ENCODE data around the gene IGF1.
A peak's percentile ranks its signal among the peaks of the same experiment; 100 is the strongest.

IGF1 gene

GRCh38 chr12:102410511-102410910 lies 69.9 kb downstream of the IGF1 start:
- Mint-ChIP-seq H3K27ac (no peak overlapping the region), H3K9me3 (ENCODE audit: low read depth) (no peaks in the 10 kb centered on the region), H3K4me3 (no peak overlapping the region), H3K27me3 (peaks cover 4% of the 10 kb centered on the region), H3K36me3 (no peaks in the 10 kb centered on the region), H3K4me1 (ENCODE audit: low read depth) (no peaks in the 10 kb centered on the region)

- no peaks in the 10 kb centered on the region for H3K9me3 Mint-ChIP-seq (ENCODE audit: low read depth)
- no peaks in the 10 kb centered on the region for H3K36me3 Mint-ChIP-seq
- no peaks in the 10 kb centered on the region for H3K4me1 Mint-ChIP-seq (ENCODE audit: low read depth)
- no peak overlapping the region for H3K4me3 Mint-ChIP-seq
- no peak overlapping the region for H3K27ac Mint-ChIP-seq
- peaks cover 4% of the 10 kb centered on the region for H3K27me3 Mint-ChIP-seq
These were observed 71.7 kb downstream of the IGF1 start for GRCh38 chr12:102408487-102409297.

DNA sequence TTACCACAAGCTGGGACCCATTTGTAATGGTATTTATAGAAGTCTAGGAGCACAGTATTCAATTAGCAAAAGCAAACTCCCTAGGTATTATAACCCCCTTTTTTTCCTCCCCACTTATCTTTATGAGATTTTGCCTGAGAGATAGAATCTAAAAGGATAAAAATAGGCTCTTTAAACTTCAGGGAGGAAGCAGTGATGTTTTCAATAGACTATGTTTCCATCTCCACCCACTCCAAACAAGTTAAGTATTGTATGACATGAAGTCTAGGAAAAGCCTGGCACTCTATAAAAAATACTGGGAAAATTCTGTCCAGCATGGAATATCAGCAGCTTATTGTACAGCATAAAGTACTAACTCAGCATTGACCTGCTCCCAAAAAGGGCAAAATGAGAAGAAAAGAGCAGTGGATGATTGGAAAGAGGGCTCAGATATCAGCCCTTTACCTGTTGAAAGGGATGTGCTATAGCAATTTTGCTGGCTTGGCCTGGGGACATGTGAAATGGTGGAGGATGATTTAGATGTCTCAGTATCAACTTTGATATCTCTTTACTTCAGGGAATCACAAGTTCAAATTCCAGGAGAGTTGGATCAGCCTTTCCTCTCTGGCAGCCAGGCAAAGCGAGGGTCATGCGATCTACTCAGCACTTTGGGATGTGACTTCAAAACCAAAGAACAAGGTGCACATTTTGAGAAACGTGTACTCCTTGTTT lies 72.4 kb downstream of the IGF1 start:
- Mint-ChIP-seq H3K36me3 (no peaks in the 10 kb centered on the region), H3K27ac (no peak overlapping the region), H3K4me3 (no peak overlapping the region), H3K4me1 (ENCODE audit: low read depth) (no peaks in the 10 kb centered on the region), H3K9me3 (ENCODE audit: low read depth) (no peaks in the 10 kb centered on the region), H3K27me3 (peaks cover 2% of the 10 kb centered on the region)

DNA sequence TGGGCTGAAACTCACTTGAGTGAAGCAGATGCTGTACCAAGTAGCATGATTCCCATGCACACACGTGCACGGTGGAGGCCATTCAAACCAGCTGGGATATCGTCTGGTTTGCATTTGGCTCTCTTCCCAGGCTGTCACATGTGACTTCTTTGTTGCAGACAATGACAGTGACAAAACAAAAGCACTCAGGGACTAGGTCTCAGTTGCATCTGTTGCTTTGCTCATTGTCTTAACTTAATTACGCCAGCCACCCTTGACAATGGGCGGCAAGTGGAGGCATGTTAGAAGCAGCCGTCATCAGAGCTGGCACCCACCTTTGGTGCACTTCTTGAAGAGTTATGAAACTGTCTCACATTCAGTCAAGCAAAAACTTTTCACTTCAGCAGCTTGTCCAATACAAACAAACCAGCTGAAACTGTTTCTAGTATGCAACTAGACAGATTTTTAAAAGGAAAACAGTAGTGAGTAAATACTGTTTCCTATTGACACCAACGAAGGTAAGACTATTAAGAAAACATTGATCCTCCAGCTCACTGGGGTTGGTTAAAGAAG lies 74.3 kb downstream of the IGF1 start:
- Mint-ChIP-seq H3K27ac (no peak overlapping the region), H3K27me3 (peaks cover 3% of the 10 kb centered on the region), H3K36me3 (no peaks in the 10 kb centered on the region), H3K4me1 (ENCODE audit: low read depth) (no peaks in the 10 kb centered on the region), H3K9me3 (ENCODE audit: low read depth) (no peaks in the 10 kb centered on the region), H3K4me3 (no peak overlapping the region)

- no peak overlapping the region for H3K4me3 Mint-ChIP-seq
- H3K27ac Mint-ChIP-seq, result no peak overlapping the region
- no peaks in the 10 kb centered on the region for H3K9me3 Mint-ChIP-seq (ENCODE audit: low read depth)
- peaks cover 5% of the 10 kb centered on the region for H3K27me3 Mint-ChIP-seq
- H3K4me1 Mint-ChIP-seq (ENCODE audit: low read depth), result no peaks in the 10 kb centered on the region
- no peaks in the 10 kb centered on the region for H3K36me3 Mint-ChIP-seq
These were observed 79.3 kb downstream of the IGF1 start for GRCh38 chr12:102401087-102401486.

DNA sequence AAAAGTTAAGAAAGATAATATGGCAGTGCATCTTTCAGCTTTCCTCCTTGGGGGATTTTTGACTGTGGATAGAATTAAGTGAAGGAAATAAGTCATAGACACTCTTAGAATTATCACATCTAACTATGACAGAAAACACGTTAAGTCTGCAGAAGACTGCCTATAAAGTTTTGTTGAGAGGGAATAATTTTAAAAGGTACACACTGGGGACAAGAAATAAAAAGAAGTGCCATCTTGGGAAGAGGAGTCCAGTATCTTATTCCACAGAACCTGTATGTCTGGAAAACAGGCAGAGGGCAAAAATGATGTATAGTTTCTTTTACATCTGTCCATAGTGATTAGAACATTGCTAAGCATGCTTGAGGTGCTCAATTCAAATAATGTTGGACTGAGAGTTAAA lies 80.7 kb downstream of the IGF1 start:
- H3K36me3 Mint-ChIP-seq, result no peaks in the 10 kb centered on the region
- no peak overlapping the region for H3K27ac Mint-ChIP-seq
- H3K27me3 Mint-ChIP-seq, result peaks cover 5% of the 10 kb centered on the region
- H3K9me3 Mint-ChIP-seq (ENCODE audit: low read depth), result no peaks in the 10 kb centered on the region
- no peaks in the 10 kb centered on the region for H3K4me1 Mint-ChIP-seq (ENCODE audit: low read depth)
- H3K4me3 Mint-ChIP-seq, result no peak overlapping the region

DNA sequence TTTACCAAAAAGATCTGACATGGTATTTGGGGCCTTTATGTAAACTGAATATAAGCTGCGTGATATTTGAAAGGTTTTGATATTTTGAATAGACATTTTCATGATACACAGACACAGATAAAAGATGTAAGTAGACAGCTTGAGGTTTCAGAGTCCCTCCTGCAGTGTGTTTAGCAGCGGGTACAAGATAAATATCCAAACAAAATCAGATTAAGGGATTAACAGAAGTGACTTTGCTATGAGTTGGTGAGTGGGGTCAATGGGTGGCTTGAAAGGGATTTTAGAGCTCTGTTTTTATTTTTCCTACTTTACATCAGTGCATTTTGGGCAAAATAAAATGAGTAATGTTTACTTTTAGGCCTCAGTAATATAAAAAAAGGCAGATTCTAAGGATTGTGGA lies 84.1 kb downstream of the IGF1 start:
- H3K4me3 Mint-ChIP-seq, result no peak overlapping the region
- H3K27me3 Mint-ChIP-seq, result peaks cover 2% of the 10 kb centered on the region
- H3K36me3 Mint-ChIP-seq, result no peaks in the 10 kb centered on the region
- no peaks in the 10 kb centered on the region for H3K4me1 Mint-ChIP-seq (ENCODE audit: low read depth)
- H3K27ac Mint-ChIP-seq, result no peak overlapping the region
- H3K9me3 Mint-ChIP-seq (ENCODE audit: low read depth), result no peaks in the 10 kb centered on the region

- Mint-ChIP-seq H3K27ac (no peak overlapping the region), H3K4me1 (ENCODE audit: low read depth) (no peaks in the 10 kb centered on the region), H3K9me3 (ENCODE audit: low read depth) (no peaks in the 10 kb centered on the region), H3K27me3 (no peaks in the 10 kb centered on the region), H3K36me3 (no peaks in the 10 kb centered on the region), H3K4me3 (no peak overlapping the region)
These were observed 86.2 kb downstream of the IGF1 start for GRCh38 chr12:102394200-102394599.

DNA sequence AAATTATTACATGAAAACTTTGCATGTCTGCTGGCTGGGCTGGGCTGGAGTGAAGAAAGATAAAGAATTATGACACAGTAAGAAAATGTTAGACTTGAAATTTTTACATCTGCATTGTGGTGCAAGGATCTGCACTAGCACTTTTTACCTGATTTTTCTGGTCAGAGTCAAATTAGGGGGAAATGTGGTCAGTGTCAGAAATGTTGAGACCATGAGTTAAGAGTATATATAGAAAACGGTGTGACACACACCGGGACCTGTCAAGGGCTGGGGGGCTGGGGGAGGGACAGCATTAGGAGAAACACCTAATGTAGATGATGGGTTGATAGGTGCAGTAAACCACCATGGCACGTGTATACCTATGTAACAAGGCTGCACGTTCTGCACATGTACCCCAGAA lies 90.3 kb downstream of the IGF1 start:
- Mint-ChIP-seq H3K27me3 (peaks cover 17% of the 10 kb centered on the region), H3K4me1 (ENCODE audit: low read depth) (no peaks in the 10 kb centered on the region), H3K4me3 (no peak overlapping the region), H3K27ac (no peak overlapping the region), H3K9me3 (ENCODE audit: low read depth) (no peaks in the 10 kb centered on the region), H3K36me3 (no peaks in the 10 kb centered on the region)

GRCh38 chr12:102388469-102388868 lies 91.9 kb downstream of the IGF1 start:
- Mint-ChIP-seq H3K27me3 (peaks cover 23% of the 10 kb centered on the region), H3K4me3 (no peak overlapping the region), H3K27ac (no peak overlapping the region), H3K9me3 (ENCODE audit: low read depth) (peaks cover 9% of the 10 kb centered on the region), H3K4me1 (ENCODE audit: low read depth) (no peaks in the 10 kb centered on the region), H3K36me3 (no peaks in the 10 kb centered on the region)

- H3K27me3 Mint-ChIP-seq, result peaks cover 25% of the 10 kb centered on the region
- no peaks in the 10 kb centered on the region for H3K4me1 Mint-ChIP-seq (ENCODE audit: low read depth)
- H3K36me3 Mint-ChIP-seq, result no peaks in the 10 kb centered on the region
- no peak overlapping the region for H3K27ac Mint-ChIP-seq
- H3K4me3 Mint-ChIP-seq, result no peak overlapping the region
- peaks cover 9% of the 10 kb centered on the region for H3K9me3 Mint-ChIP-seq (ENCODE audit: low read depth)
These were observed 95.0 kb downstream of the IGF1 start for GRCh38 chr12:102385343-102385742.

DNA sequence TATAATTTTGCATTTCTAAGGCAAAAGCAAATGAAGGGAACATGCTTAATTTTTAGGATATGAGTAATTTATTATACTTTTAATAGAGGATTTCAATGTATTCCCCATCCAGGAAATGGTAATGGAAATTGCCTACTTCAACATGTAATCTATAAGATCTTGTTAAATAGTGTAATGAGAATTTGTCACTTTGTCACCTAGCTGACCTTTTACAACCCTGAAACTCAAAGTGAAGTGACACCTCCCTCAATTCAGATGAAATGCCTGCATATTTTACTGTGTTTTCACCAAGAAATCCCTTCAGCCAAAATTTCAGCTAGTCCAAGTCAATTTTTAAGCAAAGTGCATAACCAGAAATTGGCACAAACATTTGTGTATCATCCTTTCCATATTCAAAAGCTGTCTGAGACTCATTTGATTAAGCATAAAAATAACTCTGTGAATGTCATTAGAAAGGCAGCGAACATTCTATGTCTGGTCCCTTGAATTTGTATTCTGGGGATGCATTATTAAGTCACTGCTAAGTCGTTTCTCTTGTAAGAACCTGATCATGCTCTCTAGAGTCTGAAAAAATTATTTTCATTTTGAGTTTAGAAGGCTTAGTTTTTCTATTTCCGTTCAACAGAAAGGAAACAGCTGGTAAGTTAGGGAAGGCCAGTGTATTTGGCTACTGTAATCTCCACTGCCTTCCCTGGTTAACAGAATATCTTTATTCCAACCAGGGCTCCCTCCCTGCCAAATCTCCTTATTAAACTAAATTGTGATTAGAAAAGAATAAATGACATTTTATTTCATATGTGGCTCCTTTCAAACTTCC lies 100.8 kb downstream of the IGF1 start:
- H3K9me3 Mint-ChIP-seq (ENCODE audit: low read depth), result peaks cover 7% of the 10 kb centered on the region
- no peaks in the 10 kb centered on the region for H3K4me1 Mint-ChIP-seq (ENCODE audit: low read depth)
- peak overlapping the region; percentile 34 for H3K27ac Mint-ChIP-seq
- H3K36me3 Mint-ChIP-seq, result no peaks in the 10 kb centered on the region
- H3K4me3 Mint-ChIP-seq, result no peak overlapping the region
- peaks cover 9% of the 10 kb centered on the region for H3K27me3 Mint-ChIP-seq

GRCh38 chr12:102376781-102377180 lies 103.6 kb downstream of the IGF1 start:
- H3K36me3 Mint-ChIP-seq, result no peaks in the 10 kb centered on the region
- peaks cover 4% of the 10 kb centered on the region for H3K4me1 Mint-ChIP-seq (ENCODE audit: low read depth)
- H3K9me3 Mint-ChIP-seq (ENCODE audit: low read depth), result no peaks in the 10 kb centered on the region
- no peak overlapping the region for H3K27ac Mint-ChIP-seq
- peaks cover 3% of the 10 kb centered on the region for H3K27me3 Mint-ChIP-seq
- H3K4me3 Mint-ChIP-seq, result no peak overlapping the region

GRCh38 chr12:102376181-102376747 lies 104.1 kb downstream of the IGF1 start:
- no peak overlapping the region for H3K27ac Mint-ChIP-seq
- no peaks in the 10 kb centered on the region for H3K9me3 Mint-ChIP-seq (ENCODE audit: low read depth)
- no peak overlapping the region for H3K4me3 Mint-ChIP-seq
- H3K4me1 Mint-ChIP-seq (ENCODE audit: low read depth), result peaks cover 6% of the 10 kb centered on the region
- H3K36me3 Mint-ChIP-seq, result no peaks in the 10 kb centered on the region
- peaks cover 1% of the 10 kb centered on the region for H3K27me3 Mint-ChIP-seq

Measured in activated naive CD8-positive, alpha-beta T cell (primary cell).